Measurements from ENCODE around the gene CUX1. TPM values are rescaled to one million over a fixed set of nuclear protein-coding genes. Genes with fewer than 3 reads are reported as not detected.
A peak's percentile ranks its signal among the peaks of the same experiment; 100 is the strongest.
"Not testable (repeated sequence)": the region's sequence is repeated elsewhere in the genome, so short reads cannot be mapped to it uniquely, and the experiment has no call there.

CUX1 gene
- total and polyA plus RNA-seq, 12 donors = 34.5 to 176 (median 145) TPM

GRCh38 chr7:102322202-102322715 lies 504.8 kb downstream of the CUX1 start:
- intact Hi-C loops (cut with DNase I) = loop anchor here in 1 of 10 donors (5.0 kb wide), 1 partner anchor 535 kb away; no protein-coding TSS in a partner anchor

GRCh38 chr7:102323914-102324195 lies 506.4 kb downstream of the CUX1 start:
- Histone ChIP-seq H3K9me3 (no peaks in the 10 kb centered on the region), H3K36me3 (no peaks in the 10 kb centered on the region), H3K27ac (no peak overlapping the region), H3K27me3 (peaks cover 0 to 38% (median 12%) of the 10 kb centered on the region in 7 donors), H3K4me3 (no peak overlapping the region), H3K4me1 (peaks cover 0 to 22% (median 8%) of the 10 kb centered on the region in 9 donors)
- TF ChIP-seq CTCF (IDR thresholded peaks at IDR 0.05) = no peak
- no peak for ATAC-seq
- intact Hi-C loops (cut with DNase I) = loop anchor here in 1 of 10 donors (5.0 kb wide), 1 partner anchor 537 kb away; no protein-coding TSS in a partner anchor
- DNase-seq = no peak
- 70 to 86% methylated on average over 5 of the region's 5 CpGs for WGBS, 2 donors

More at GRCh38 chr7:102322202-102322715, 504.8 kb downstream of the CUX1 start:
- Histone ChIP-seq H3K9me3 (no peaks in the 10 kb centered on the region), H3K4me3 (no peak overlapping the region), H3K27me3 (peaks cover 0 to 30% (median 12%) of the 10 kb centered on the region in 7 donors), H3K27ac (no peak overlapping the region), H3K4me1 (peaks cover 0 to 25% (median 9%) of the 10 kb centered on the region in 9 donors), H3K36me3 (peaks cover 0 to 2% (median 0%) of the 10 kb centered on the region in 9 donors)
- peak in 3 of 8 donors; percentile 27 to 36 (median 28) for ATAC-seq
- no peak for TF ChIP-seq CTCF (IDR thresholded peaks at IDR 0.05)
- DNase-seq = no peak
- 50 to 68% methylated on average over 8 of the region's 8 CpGs for WGBS, 2 donors

GRCh38 chr7:102325106-102325505 lies 507.7 kb downstream of the CUX1 start:
- H3K27me3 ChIP-seq = peaks cover 0 to 41% (median 13%) of the 10 kb centered on the region in 7 donors
- WGBS, 2 donors = 88 to 89% methylated on average over 11 of the region's 11 CpGs
- DNase-seq; H3K9me3 ChIP-seq; H3K27ac ChIP-seq; ATAC-seq; H3K36me3 ChIP-seq; intact Hi-C loops (cut with DNase I); H3K4me3 ChIP-seq: not testable (repeated sequence)
- H3K4me1 ChIP-seq = peaks cover 0 to 13% (median 0%) of the 10 kb centered on the region in 9 donors

- Histone ChIP-seq H3K9me3 (no peaks in the 10 kb centered on the region), H3K27me3 (peaks cover 0 to 42% (median 13%) of the 10 kb centered on the region in 7 donors), H3K4me3 (no peak overlapping the region), H3K27ac (no peak overlapping the region), H3K4me1 (peaks cover 0 to 13% (median 0%) of the 10 kb centered on the region in 9 donors), H3K36me3 (no peaks in the 10 kb centered on the region)
- TF ChIP-seq CTCF (IDR thresholded peaks at IDR 0.05) = no peak
- 89 to 91% methylated on average over 11 of the region's 11 CpGs for WGBS, 2 donors
- intact Hi-C loops (cut with DNase I) = no loop called here
- DNase-seq = no peak
- ATAC-seq = no peak
Measured at GRCh38 chr7:102326157-102326889, 508.9 kb downstream of the CUX1 start.

GRCh38 chr7:102327183-102327582 lies 509.8 kb downstream of the CUX1 start:
- ATAC-seq; intact Hi-C loops (cut with DNase I); DNase-seq; H3K4me3 ChIP-seq; H3K9me3 ChIP-seq; H3K36me3 ChIP-seq; H3K27ac ChIP-seq; H3K4me1 ChIP-seq: not testable (repeated sequence)
- peaks cover 0 to 39% (median 12%) of the 10 kb centered on the region in 7 donors for H3K27me3 ChIP-seq
- WGBS, 2 donors = 80 to 82% methylated on average over 6 of the region's 6 CpGs

- H3K4me3 ChIP-seq; ATAC-seq; H3K27ac ChIP-seq; DNase-seq; H3K36me3 ChIP-seq; intact Hi-C loops (cut with DNase I); H3K4me1 ChIP-seq; H3K9me3 ChIP-seq: not testable (repeated sequence)
- peaks cover 0 to 39% (median 14%) of the 10 kb centered on the region in 7 donors for H3K27me3 ChIP-seq
- WGBS, 2 donors = 49 to 79% methylated on average over 4 of the region's 5 CpGs
Measured at GRCh38 chr7:102328863-102329262, 511.4 kb downstream of the CUX1 start.

GRCh38 chr7:102329366-102329765 lies 511.9 kb downstream of the CUX1 start:
- ATAC-seq; intact Hi-C loops (cut with DNase I); H3K9me3 ChIP-seq; H3K27ac ChIP-seq; H3K4me1 ChIP-seq; DNase-seq; H3K4me3 ChIP-seq; H3K36me3 ChIP-seq: not testable (repeated sequence)
- WGBS, 2 donors = 67 to 79% methylated on average over 7 to 9 of the region's 9 CpGs
- peaks cover 0 to 39% (median 14%) of the 10 kb centered on the region in 7 donors for H3K27me3 ChIP-seq

- H3K4me1 ChIP-seq; H3K4me3 ChIP-seq; DNase-seq; intact Hi-C loops (cut with DNase I); H3K9me3 ChIP-seq; H3K36me3 ChIP-seq; ATAC-seq; H3K27ac ChIP-seq: not testable (repeated sequence)
- H3K27me3 ChIP-seq = peaks cover 0 to 33% (median 14%) of the 10 kb centered on the region in 7 donors
- 85 to 86% methylated on average over 8 of the region's 8 CpGs for WGBS, 2 donors
Measured at GRCh38 chr7:102330666-102331460, 513.4 kb downstream of the CUX1 start.

Data from heart right ventricle (tissue), 16 donors.